NCI-H460 (cell line): ENCODE data around the gene RBM6. TPM values are rescaled to one million over a fixed set of nuclear protein-coding genes. Genes with fewer than 3 reads are reported as not detected.
"Not testable (repeated sequence)": the region's sequence is repeated elsewhere in the genome, so short reads cannot be mapped to it uniquely, and the experiment has no call there.

Experiments used
- DNase-seq: peaks from one replicate; pipeline ENCODE4 v3.0.0-alpha.2; 2016; ENCODE audit warnings: low read depth; ENCODE audit errors: extremely low read depth
- polyA plus RNA-seq: library from polyadenylated mRNA; depleted of rRNA; stranded (reverse); fragments of >200 nt; gene quantifications from 2 replicates; pipeline ENCODE4 v1.2.3, GENCODE V29; 2014; cell fraction: nucleus; rRNA removed
- total RNA-seq: library from RNA; depleted of rRNA; stranded (reverse); fragments of >200 nt; shearing (Covaris generic); gene quantifications from 2 replicates; pipeline ENCODE4 v1.2.3, GENCODE V29; 2014; rRNA removed

Gene RBM6
- total RNA-seq, result 24.6 and 33.8 TPM in 2 replicates
- 120 and 124 TPM in 2 replicates for polyA plus RNA-seq

DNA sequence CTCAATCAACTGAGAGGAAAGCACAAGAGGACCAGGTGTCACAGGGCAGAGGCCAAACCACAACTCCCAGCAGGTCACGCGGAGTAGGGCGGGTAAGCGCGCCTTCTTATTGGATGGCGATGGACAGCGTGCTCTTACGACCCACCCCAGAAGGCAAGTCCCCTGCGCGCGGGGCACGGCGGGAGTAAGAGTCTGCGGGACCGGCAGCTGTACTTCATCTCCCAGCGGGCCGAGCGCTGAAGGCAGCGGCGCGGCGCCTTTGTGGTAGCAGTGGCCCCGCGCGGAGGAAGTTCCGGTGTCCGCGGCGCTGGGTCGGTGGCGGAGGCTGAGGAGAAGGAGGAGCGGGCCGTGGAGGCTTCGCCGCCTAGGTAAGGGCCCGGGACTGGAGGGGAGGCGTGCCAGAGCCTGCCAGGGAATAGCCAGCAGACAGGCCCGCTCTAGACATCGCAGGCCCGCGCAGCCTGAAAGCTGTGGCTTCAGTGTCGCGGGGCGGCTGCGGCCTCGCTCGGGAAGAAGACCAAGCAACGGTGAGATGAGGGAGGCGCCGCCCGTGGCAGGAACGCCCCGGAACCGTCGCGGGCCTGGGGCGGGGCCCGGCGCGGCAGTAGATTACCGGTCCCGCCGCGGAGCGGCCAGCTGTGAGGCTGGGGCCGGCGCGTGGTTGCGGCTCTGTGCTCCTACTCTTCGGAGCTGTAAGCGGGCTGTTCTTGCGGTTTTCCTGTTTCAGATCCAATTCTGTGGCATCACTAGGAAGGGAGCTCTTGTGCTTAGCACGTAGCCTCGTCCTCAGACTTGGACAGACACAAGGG, at the start of gene RBM6:
Gene RBM6 (plus strand): TSS at position 293 of the 809 bp plus-strand sequence. CDS start 22,492 bp downstream, outside the sequence.
- peak; percentile 91 for DNase-seq

DNA sequence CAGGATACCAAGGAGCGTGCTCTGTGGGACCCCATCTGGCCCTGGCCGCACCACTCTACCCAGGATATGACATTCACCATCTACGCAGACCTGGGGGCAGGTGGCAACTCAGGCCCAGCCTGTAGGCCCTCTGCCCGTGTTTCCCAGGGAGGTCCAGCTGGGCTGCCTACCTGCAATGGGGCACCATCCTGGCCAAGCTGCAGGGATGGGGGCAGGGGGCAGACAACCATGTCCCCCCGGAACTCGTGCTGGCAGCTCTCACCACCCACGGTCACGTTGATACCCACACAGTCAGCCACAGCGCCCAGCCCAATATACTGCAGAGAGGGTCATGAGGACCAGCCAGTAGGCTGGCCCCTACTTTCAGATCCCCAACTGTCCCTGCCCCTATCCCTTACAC, 44.2 kb upstream of the RBM6 start:
- DNase-seq, result no peak

GRCh38 chr3:49896345-49896744, 43.6 kb upstream of the RBM6 start:
- no peak for DNase-seq

GRCh38 chr3:49898991-49899390, 41.0 kb upstream of the RBM6 start:
- no peak for DNase-seq

DNA sequence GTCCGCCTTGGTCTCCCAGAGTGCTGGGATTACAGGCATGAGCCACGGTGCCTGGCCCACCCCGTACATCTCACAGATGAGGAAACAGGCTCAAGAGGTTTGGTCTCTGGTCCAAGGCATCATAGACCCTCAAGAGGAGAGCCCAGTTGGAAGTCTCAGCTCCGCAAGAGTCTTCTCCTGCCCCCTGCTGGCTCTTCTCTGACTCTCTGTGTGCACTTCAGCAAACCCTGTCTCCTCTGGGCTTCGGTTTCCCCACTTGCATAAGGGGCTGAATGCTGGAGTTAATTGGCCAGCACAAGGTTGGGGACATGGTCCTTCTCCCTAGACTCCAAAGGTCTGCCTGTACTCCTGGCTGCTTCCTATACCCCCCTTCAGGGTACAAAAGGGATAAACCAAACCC, 40.1 kb upstream of the RBM6 start:
- no peak for DNase-seq

- peak; percentile 27 for DNase-seq
Measured at GRCh38 chr3:49900491-49901153, 39.3 kb upstream of the RBM6 start.

- DNase-seq, result no peak
Measured at GRCh38 chr3:49901366-49902339, 38.3 kb upstream of the RBM6 start.

DNA sequence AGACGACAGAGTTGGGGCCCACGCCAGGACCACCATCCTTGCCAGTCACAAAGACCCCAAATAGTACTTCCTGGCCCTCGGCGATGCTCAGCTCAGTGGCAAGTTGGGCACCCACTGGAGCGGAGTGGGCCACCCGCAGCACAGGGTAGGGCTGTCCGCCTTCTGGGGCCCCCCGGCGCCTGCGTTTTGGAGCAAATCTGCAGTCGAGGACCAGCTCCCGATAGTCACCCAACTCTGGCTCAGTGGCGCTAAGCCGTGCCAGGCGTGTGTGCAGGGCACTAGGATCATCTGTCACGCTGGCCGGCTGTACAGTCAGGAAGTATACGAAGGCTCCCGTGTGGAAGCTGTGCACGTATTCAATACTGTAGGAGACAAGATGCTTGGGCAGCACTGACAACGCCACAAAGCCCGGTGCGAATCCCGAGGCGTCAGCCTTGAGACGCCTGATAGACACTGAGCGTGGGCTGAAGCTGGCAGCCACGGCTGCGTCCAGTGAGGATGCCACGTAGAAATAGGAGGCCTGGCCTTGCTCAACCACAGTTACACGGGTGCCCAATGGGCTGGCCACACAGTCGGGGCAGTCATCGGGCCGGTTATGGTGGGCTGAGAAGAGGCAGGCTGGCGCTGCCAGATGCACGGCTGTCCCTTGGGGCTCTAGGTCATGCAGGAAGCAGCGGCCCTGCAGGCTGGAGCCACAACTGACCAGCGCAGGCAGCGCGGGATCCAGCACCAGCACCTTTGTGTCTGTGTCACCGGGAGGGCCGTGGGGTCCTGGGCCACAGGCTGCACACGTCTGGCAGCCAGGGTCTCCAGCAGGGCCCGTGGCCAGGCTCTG, 37.2 kb upstream of the RBM6 start:
- DNase-seq, result no peak

DNA sequence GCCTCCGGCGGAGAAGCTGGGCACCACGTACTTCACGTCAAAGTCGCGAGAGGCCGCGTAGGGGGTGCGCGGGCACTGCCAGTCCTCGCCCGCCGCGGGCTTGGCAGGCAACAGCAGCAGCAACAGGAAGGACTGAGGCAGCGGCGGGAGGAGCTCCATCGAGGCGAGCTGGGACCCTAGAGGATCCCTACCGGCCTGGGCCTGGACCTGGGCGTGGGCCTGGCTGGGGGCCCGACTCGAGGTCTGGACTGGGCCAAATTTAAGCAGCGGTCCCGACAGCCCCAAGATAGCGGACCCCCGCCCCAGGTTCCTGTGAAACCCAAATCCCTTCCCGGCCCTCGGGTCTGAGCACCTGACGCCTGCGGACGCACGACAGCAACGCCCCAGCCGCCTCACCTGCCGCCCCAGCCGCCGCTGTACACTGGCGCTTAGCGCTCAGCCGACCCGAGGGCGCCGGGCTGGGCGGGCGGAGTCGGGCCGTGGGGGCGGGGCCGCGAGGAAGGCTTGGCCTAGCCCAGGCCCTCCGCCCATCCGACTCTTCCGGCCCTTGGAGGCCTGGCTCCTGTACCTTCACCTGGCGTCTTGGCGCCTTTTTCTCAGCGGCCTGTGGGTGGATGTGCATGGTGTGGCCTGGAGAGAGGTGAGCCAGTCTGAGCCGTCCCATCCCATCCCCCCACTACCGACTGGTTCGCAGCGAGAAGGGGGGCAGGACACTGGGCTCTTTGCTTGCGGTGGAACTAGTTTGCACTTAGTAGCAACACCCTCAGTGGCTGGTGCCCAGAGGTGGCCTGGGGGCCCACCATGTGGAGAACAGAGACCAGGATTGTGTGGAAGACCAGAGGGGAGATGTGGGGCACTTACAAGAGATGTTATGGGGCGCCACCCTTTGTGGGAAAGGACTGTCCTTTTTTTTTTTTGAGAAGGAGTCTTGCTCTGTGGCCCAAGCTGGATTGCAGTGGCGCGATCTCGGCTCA, 36.2 kb upstream of the RBM6 start, which contains the start of gene MST1R:
Gene MST1R (minus strand): TSS at position 423 of the 974 bp plus-strand sequence. CDS start 264 bp downstream, at position 159.
- peak; percentile 40 for DNase-seq

GRCh38 chr3:49904448-49904847, 35.5 kb upstream of the RBM6 start:
- DNase-seq, result not testable (repeated sequence)

DNA sequence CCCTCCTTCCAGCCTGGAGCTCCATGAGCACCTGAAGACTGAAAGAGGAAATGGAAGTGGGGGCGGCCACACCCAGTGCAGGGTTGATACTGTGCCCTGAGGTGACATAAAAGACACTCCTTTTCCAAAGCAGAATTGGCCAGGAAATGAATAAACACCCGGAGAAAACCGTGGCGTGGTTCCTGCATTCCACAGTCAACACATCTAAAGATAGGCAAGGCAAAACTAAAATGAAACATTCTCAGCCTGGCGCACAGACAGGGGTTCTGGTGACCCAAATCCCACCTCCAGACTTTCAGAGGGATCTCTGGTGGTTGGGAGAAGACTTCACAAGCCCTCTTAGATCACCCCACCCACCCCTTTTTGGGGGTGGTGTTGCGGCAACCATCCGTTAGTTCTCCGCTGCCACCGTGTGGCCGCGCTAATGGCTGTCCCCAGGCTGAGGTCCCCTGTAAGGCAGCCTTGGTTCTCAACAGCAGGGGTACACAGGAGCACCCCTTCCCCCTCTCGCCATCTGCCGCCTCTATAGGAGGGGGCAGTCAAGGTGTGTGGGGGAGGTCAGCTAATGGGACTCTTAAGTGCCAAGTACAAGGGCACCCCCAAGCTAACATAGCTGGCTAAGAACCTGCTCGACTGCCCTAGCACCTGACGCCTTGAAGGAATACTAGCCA, 33.7 kb upstream of the RBM6 start:
- DNase-seq, result peak; percentile 29

DNA sequence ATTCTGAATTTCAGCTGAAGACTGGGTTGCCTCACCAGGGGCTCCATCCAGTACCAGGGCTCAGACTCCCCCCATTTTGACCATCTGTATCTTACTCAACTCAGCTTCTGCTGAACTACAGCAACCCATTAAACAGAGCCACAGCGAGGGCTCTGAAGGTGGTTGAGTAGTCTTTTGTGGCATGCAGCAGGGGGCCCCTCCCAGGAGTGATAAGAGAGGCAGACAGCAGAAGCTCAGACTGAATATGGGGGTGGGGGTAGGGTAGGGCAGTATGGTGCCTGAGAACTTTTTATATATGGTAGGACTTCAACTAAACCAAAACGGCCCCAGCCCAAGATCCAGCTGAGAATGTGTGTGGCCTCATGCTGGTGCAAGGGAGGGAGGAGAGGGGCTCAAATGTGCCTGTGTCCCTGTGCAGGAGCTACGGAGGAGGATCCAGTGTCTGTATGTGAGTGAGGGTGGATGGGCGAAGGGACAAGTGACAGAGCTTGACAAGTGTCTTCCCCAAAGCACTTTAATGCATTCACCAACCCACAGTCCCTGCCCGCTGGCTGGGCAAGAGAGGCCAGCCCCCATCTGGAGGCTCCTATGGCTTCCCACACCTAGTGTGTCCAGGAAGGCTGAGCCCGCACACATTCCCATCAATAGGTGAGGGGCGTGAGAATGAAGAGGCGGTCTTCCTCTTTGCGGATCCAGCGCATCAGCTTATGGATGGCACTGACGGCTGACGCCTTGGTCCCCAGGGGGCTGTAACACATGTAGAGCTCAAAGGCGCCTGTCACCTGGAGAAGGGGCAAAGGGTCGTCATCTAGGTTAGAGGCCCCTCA, 31.4 kb upstream of the RBM6 start:
- no peak for DNase-seq

GRCh38 chr3:49910409-49911123, 29.4 kb upstream of the RBM6 start:
- no peak for DNase-seq

DNA sequence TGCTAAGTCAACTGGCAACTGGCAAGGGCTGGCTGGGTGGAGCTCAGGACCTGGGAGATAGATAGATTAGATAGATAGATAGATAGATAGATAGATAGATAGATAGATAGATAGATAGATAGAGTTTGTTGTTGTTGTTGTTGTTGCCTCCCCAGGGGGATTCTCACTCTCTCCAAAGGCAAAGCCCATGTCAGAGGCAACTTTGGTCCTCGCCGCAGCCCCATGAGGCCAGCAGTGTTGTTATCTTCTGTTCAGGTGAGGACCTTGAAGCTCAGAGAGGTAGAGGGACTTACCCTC, 28.9 kb upstream of the RBM6 start:
- DNase-seq, result no peak

DNA sequence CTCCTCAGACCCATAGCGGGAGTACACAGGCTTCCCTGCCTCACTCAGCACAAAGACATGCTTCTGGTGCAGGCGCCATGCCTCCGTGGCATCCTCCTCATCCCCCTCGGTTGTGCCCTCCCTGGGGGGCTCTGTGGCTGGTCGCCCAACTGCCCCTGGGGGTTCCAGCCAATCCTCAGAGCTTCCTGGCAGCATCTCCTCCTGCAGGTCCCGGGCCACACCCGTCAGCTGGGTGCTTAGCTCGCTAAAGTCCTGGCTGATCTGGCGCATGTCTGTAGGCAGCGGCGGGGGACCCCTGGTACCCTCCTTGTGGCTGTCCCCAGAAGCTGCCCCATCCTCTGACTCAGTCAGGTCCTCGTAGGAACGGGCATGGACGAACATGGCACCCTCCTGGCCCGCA, 28.3 kb upstream of the RBM6 start:
- no peak for DNase-seq

- DNase-seq, result no peak
Measured at GRCh38 chr3:49912881-49913281, 27.1 kb upstream of the RBM6 start.

DNA sequence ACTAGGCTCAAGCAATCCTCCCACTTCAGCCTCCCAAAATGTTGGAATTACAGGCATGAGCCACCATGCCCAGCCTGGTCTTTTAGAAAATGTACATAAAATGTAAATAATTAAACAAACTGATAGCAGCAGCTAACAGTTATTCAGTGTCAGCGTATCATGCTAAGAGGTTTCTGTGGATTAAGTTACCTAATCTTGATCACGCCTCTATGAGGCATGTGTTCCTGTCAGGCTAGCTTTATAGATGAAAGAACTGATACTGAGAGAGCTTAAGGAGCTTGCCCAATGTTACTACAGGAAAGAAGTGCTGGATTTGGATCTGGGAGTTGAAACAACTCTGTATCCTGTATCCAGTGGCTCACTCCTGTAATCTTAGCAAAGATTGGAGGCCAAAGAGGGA, 25.0 kb upstream of the RBM6 start:
- DNase-seq, result no peak
